DND-41 (cell line): ENCODE measurements around the gene TULP3.

ENCODE experiments used
- ATAC-seq: fragments of 200-7000 bp; cut with Tn5 transposase; 3 replicates; pipeline ENCODE4 v1.9.1; 2021; ENCODE audit warnings: low read depth; ENCODE audit not compliant: insufficient read depth
- DNase-seq: peaks from one replicate; pipeline ENCODE4 v3.0.0-alpha.2; 2020
- H2AFZ ChIP-seq: 2 replicates; pipeline ENCODE4 v1.6.0; 2012; ENCODE audit warnings: low read depth, low read length
- H3K27ac ChIP-seq: 2 replicates; pipeline ENCODE4 v1.5.1; 2012; ENCODE audit warnings: low read length, inconsistent platforms
- H3K27me3 ChIP-seq: fragments of 200-600 bp; sonication (generic); 2 replicates; pipeline ENCODE4 v1.6.0; 2012; ENCODE audit warnings: low read length, mild to moderate bottlenecking, inconsistent platforms; ENCODE audit not compliant: insufficient read depth, poor library complexity
- H3K36me3 ChIP-seq: 2 replicates; pipeline ENCODE4 v1.5.1; 2012; ENCODE audit warnings: low read length, inconsistent platforms; ENCODE audit not compliant: insufficient read depth
- H3K4me1 ChIP-seq: 2 replicates; pipeline ENCODE4 v1.5.1; 2012; ENCODE audit warnings: mild to moderate bottlenecking, low read length; ENCODE audit not compliant: insufficient read depth
- H3K4me2 ChIP-seq: 2 replicates; pipeline ENCODE4 v1.6.0; 2012; ENCODE audit warnings: mild to moderate bottlenecking, moderate library complexity, low read length, inconsistent platforms; ENCODE audit not compliant: insufficient read depth
- H3K4me3 ChIP-seq, 2 experiments: fragments of 200-600 bp in 1 of 2; shearing (Covaris generic) in 1 of 2; 2 replicates each; pipeline ENCODE4 v1.5.1; 2012 to 2016; ENCODE audit warnings: inconsistent platforms in 2 of 2, low read length in 2 of 2, mild to moderate bottlenecking in 2 of 2, low read depth in 1 of 2, moderate library complexity in 1 of 2
- H3K79me2 ChIP-seq: 2 replicates; pipeline ENCODE4 v1.6.0; 2012; ENCODE audit warnings: low read length, inconsistent platforms; ENCODE audit not compliant: insufficient read depth
- H3K9ac ChIP-seq: 2 replicates; pipeline ENCODE4 v1.6.0; 2012; ENCODE audit warnings: low read depth, mild to moderate bottlenecking, inconsistent platforms, low read length, moderate library complexity
- H3K9me3 ChIP-seq: 2 replicates; pipeline ENCODE4 v1.5.1; 2012; ENCODE audit warnings: low read length, moderate library complexity, mild to moderate bottlenecking, inconsistent platforms; ENCODE audit not compliant: insufficient read depth, severe bottlenecking
- H4K20me1 ChIP-seq: 2 replicates; pipeline ENCODE4 v1.6.0; 2012; ENCODE audit warnings: low read length; ENCODE audit not compliant: insufficient read depth
- EZH2 ChIP-seq: IDR thresholded peaks from 3 replicates; pipeline ENCODE4 v1.6.1; 2012; ENCODE audit warnings: borderline replicate concordance, low read depth, mild to moderate bottlenecking, moderate library complexity, low read length, inconsistent platforms; ENCODE audit not compliant: severe bottlenecking
- TF ChIP-seq, protein P1 (sequence below): IDR thresholded peaks from 2 replicates; pipeline ENCODE4 v1.5.1; 2012; ENCODE audit warnings: borderline replicate concordance, low read length, moderate library complexity, mild to moderate bottlenecking; ENCODE audit not compliant: poor library complexity, severe bottlenecking; ENCODE audit errors: extremely low read depth

The TULP3 gene

DNA sequence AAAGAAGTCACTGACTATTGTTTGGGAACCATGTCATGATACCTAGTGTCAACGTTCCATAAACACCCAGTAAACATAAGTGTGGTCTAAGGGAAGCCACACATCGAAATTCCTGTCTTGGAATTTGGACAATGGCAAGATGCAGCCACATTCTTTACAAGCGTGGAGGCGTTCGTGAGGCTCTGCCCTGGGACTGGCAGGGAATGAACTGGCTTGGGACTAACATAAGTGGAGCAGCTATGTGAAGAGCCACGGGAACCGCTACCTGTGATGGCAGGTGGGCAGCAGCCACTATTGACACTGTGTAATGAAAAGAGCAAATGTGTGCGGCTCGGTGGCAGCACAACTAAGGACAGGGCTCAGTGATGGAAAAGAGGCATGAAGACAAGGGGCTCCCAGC lies 45.9 kb upstream of the TULP3 start:
- H3K4me2 ChIP-seq = no peak overlapping the region

DNA sequence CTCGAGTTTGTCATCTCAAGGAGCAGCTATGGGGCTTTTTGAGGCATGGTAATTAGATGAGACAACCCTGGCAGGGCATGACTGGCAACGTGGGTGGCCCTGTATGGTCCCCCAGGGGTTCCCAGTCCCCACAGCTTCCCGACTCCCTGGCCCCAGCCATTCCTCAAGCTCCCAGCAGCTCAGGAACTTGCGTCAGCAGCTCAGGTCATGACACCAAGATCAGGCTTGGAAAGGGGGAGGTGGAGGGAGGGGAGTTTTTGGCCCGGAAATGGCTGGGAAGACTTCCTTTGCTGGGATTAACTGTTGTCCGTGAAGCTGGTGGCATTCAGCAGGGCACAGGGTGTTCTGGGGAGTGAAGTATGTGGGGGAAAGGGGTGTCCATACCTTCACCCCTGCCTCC lies 45.4 kb upstream of the TULP3 start:
- TF ChIP-seq, protein P1, sequence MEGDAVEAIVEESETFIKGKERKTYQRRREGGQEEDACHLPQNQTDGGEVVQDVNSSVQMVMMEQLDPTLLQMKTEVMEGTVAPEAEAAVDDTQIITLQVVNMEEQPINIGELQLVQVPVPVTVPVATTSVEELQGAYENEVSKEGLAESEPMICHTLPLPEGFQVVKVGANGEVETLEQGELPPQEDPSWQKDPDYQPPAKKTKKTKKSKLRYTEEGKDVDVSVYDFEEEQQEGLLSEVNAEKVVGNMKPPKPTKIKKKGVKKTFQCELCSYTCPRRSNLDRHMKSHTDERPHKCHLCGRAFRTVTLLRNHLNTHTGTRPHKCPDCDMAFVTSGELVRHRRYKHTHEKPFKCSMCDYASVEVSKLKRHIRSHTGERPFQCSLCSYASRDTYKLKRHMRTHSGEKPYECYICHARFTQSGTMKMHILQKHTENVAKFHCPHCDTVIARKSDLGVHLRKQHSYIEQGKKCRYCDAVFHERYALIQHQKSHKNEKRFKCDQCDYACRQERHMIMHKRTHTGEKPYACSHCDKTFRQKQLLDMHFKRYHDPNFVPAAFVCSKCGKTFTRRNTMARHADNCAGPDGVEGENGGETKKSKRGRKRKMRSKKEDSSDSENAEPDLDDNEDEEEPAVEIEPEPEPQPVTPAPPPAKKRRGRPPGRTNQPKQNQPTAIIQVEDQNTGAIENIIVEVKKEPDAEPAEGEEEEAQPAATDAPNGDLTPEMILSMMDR = no peak
- TF ChIP-seq EZH2 = no peak

More for the DNA sequence above, 45.9 kb upstream of the TULP3 start:
- DNase-seq (no peak), ATAC-seq (no peak)
- H3K9me3 ChIP-seq = no peaks in the 10 kb centered on the region
- H3K36me3 ChIP-seq = peaks cover 15% of the 10 kb centered on the region; the same call in 1 of the 2 replicates
- H3K4me3 ChIP-seq = no peak overlapping the region
- no peaks in the 10 kb centered on the region for H3K79me2 ChIP-seq
- H4K20me1 ChIP-seq = no peaks in the 10 kb centered on the region
- no peak overlapping the region for H2AFZ ChIP-seq
- H3K27ac ChIP-seq = no peak overlapping the region
- H3K9ac ChIP-seq = no peak overlapping the region
- TF ChIP-seq, protein P1 = no peak
- TF ChIP-seq EZH2 = no peak
- no peaks in the 10 kb centered on the region for H3K4me1 ChIP-seq
- no peaks in the 10 kb centered on the region for H3K27me3 ChIP-seq

DNA sequence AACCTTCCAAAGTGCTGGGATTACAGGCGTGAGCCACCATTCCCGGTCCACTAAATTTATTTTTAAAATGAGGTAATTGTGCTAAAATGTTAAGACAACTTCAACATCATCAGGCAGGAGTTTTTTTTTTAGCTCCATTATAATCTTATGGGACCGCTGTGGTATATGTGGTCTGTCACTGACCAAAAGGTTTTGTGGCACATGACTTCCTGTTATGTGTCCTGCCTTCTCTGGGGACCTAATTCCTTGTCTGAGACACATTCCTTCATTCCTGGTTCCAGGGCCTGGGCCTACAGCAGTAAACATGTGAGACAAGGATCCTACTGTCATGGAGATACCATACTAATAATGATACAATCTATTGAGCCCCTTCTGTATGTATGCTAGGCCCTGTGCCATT lies 38.8 kb upstream of the TULP3 start:
- H3K4me3 ChIP-seq = no peak overlapping the region

More for the DNA sequence above, 45.4 kb upstream of the TULP3 start:
- Histone ChIP-seq H3K36me3 (peaks cover 14% of the 10 kb centered on the region; the same call in 1 of the 2 replicates), H3K9me3 (no peaks in the 10 kb centered on the region), H3K4me3 (no peak overlapping the region), H3K27ac (no peak overlapping the region), H3K79me2 (no peaks in the 10 kb centered on the region), H2AFZ (no peak overlapping the region), H3K4me2 (no peak overlapping the region), H3K9ac (no peak overlapping the region), H3K27me3 (no peaks in the 10 kb centered on the region), H3K4me1 (no peaks in the 10 kb centered on the region), H4K20me1 (no peaks in the 10 kb centered on the region)
- ATAC-seq = no peak
- no peak for DNase-seq

More for the DNA sequence above, 38.8 kb upstream of the TULP3 start:
- no peaks in the 10 kb centered on the region; the same call in 1 of the 2 replicates for H3K36me3 ChIP-seq
- H3K79me2 ChIP-seq = no peaks in the 10 kb centered on the region
- no peaks in the 10 kb centered on the region for H4K20me1 ChIP-seq
- H3K27ac ChIP-seq = no peak overlapping the region
- H3K9me3 ChIP-seq = no peaks in the 10 kb centered on the region
- TF ChIP-seq, protein P1 = no peak
- TF ChIP-seq EZH2 = no peak
- ATAC-seq = no peak
- no peaks in the 10 kb centered on the region for H3K4me1 ChIP-seq
- no peak overlapping the region for H3K9ac ChIP-seq
- no peak overlapping the region for H3K4me2 ChIP-seq
- H2AFZ ChIP-seq = no peak overlapping the region
- no peak for DNase-seq
- no peaks in the 10 kb centered on the region for H3K27me3 ChIP-seq
